GM18498 (cell line): ENCODE data around the gene SBK3.
"Not testable (repeated sequence)": the region's sequence is repeated elsewhere in the genome, so short reads cannot be mapped to it uniquely, and the experiment has no call there.

Experiments used
- ATAC-seq: cut with Tn5 transposase; IDR thresholded peaks from one replicate; pipeline ENCODE4 v1.9.1; 2021; ENCODE audit warnings: mild to moderate bottlenecking, moderate library complexity; ENCODE audit not compliant: unreplicated experiment

The SBK3 gene

GRCh38 chr19:55578031-55578760 is 32.9 kb upstream of the SBK3 start:
- ATAC-seq, result no peak

GRCh38 chr19:55576746-55577145 is 31.4 kb upstream of the SBK3 start:
- no peak for ATAC-seq

GRCh38 chr19:55573929-55574328 is 28.6 kb upstream of the SBK3 start:
- ATAC-seq, result not testable (repeated sequence)

- not testable (repeated sequence) for ATAC-seq
Observed at GRCh38 chr19:55569477-55569876, 24.1 kb upstream of the SBK3 start.

GRCh38 chr19:55567708-55568328 is 22.5 kb upstream of the SBK3 start:
- no peak for ATAC-seq

GRCh38 chr19:55566823-55567222 is 21.5 kb upstream of the SBK3 start:
- ATAC-seq, result no peak

- ATAC-seq, result no peak
Observed at GRCh38 chr19:55563261-55563690, 17.9 kb upstream of the SBK3 start.

GRCh38 chr19:55559684-55560083 is 14.3 kb upstream of the SBK3 start:
- ATAC-seq, result no peak

- ATAC-seq, result no peak
Observed at GRCh38 chr19:55554741-55555152, 9.4 kb upstream of the SBK3 start.

GRCh38 chr19:55554302-55554701 is 9.0 kb upstream of the SBK3 start:
- no peak for ATAC-seq

GRCh38 chr19:55553217-55554182 is 8.2 kb upstream of the SBK3 start:
- ATAC-seq, result no peak

GRCh38 chr19:55552620-55553019 is 7.3 kb upstream of the SBK3 start:
- ATAC-seq, result no peak

- ATAC-seq, result no peak
Observed at GRCh38 chr19:55552206-55552605, 6.9 kb upstream of the SBK3 start.

- no peak for ATAC-seq
Observed at GRCh38 chr19:55550321-55550650, 4.9 kb upstream of the SBK3 start.

GRCh38 chr19:55549500-55550320 is 4.4 kb upstream of the SBK3 start:
- no peak for ATAC-seq

GRCh38 chr19:55546822-55547614 is 1.7 kb upstream of the SBK3 start:
- no peak for ATAC-seq

GRCh38 chr19:55546011-55546410 is 668 bp upstream of the SBK3 start:
- no peak for ATAC-seq

GRCh38 chr19:55544776-55545439 is 435 bp downstream of the SBK3 start:
- no peak for ATAC-seq

GRCh38 chr19:55544014-55544413 is 1.3 kb downstream of the SBK3 start:
- no peak for ATAC-seq
